ENCODE data around the gene KBTBD2.
"Not testable (repeated sequence)": the region's sequence is repeated elsewhere in the genome, so short reads cannot be mapped to it uniquely, and the experiment has no call there.

The KBTBD2 gene

GRCh38 chr7:32848655-32849054 lies 42.9 kb downstream of the KBTBD2 start:
- DNase-seq = not testable (repeated sequence)

DNA sequence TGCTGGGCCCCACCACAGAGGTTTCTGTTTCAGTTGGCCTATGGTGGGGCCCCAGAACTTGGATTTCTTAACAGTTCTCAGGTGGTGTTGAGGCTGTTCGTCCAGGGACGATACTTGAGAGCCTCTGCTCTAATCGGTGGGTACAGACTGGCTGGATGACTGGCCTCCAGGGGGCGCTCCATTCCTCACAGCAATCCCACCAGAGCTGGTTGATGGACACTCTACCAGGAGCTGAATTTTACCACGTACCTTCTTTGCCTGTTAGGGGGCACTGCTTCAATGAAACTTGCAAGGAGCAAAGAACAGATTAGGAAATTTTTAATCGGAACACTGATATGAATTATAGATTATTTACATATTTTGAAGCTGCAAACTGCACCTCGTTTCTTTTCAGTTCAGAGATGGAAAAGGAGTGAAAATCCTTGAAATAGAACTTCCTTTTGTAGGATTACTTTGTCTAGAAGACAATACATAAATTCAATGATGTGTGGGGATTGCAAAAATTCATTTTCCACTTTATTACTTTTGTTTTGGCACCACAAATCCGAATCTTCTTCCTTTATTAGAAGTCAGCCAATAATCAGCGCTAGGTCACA lies 44.8 kb downstream of the KBTBD2 start:
- DNase-seq = peak; percentile 61 to 88

GRCh38 chr7:32844748-32845147 lies 46.8 kb downstream of the KBTBD2 start:
- DNase-seq = not testable (repeated sequence)

DNA sequence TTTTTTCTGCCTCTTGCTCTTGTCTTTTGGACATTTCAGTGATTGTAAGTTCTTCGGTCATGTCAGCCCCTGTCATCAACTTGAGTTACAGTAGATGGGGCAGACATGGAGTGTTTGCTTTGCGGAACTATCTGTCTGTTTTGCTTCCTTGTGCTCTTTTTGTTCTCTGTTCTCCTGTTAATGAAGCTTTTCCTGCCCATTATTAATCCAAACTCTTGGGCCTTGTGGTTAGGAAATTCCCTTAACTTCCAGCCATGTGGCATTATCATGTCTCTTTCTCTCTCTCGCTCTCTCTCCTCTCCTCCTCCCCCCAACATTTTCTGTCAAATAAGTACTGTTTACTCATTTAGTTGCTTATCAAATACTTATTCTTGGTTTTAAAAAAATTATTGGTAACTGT lies 47.8 kb downstream of the KBTBD2 start:
- not testable (repeated sequence) for DNase-seq

GRCh38 chr7:32839846-32840245 lies 51.7 kb downstream of the KBTBD2 start:
- not testable (repeated sequence) for DNase-seq

- not testable (repeated sequence) for DNase-seq
Observed at GRCh38 chr7:32828996-32829752, 62.4 kb downstream of the KBTBD2 start.

Data from NCI-H524 (cell line).